RCC 7860 (cell line): ENCODE data around the gene SLC31A2.
"Not testable (repeated sequence)": the region's sequence is repeated elsewhere in the genome, so short reads cannot be mapped to it uniquely, and the experiment has no call there.

Source experiments
- DNase-seq: peaks from one replicate; pipeline ENCODE4 v3.0.0-alpha.2; 2015; ENCODE audit warnings: low spot score
- FAIRE-seq: peaks from 2 replicates; lab custom pipeline; 2012; peaks lifted over from hg19 to GRCh38; lab: Jason Lieb, UNC

The SLC31A2 gene, protein sequence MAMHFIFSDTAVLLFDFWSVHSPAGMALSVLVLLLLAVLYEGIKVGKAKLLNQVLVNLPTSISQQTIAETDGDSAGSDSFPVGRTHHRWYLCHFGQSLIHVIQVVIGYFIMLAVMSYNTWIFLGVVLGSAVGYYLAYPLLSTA

GRCh38 chr9:113150670-113151611 lies at the start of gene SLC31A2:
Gene SLC31A2, plus strand, starts transcription at chr9:113151007. Its CDS starts 68 bp downstream, at chr9:113151075.
- DNase-seq (peak; percentile 61), FAIRE-seq (no peak)

DNA sequence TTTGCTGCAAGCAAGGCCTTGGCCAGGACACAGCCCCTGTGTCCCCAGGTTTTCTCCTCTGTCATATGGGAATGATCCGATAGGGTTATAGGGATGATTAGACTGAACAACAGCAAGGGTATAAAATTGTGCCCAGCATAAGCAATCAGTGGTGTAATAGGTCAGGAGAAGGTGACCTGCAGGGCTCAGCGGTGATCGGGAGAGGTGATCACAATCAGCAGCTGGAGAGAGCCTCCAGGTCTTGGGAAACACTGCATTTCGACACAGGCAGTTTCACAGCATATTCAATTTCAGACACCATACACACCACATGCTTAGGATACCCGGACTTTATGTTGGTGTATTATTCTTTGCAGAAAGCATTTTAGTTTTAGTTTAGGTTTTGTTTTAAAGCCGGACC lies 45.5 kb upstream of the SLC31A2 start:
- DNase-seq, FAIRE-seq: not testable (repeated sequence)

DNA sequence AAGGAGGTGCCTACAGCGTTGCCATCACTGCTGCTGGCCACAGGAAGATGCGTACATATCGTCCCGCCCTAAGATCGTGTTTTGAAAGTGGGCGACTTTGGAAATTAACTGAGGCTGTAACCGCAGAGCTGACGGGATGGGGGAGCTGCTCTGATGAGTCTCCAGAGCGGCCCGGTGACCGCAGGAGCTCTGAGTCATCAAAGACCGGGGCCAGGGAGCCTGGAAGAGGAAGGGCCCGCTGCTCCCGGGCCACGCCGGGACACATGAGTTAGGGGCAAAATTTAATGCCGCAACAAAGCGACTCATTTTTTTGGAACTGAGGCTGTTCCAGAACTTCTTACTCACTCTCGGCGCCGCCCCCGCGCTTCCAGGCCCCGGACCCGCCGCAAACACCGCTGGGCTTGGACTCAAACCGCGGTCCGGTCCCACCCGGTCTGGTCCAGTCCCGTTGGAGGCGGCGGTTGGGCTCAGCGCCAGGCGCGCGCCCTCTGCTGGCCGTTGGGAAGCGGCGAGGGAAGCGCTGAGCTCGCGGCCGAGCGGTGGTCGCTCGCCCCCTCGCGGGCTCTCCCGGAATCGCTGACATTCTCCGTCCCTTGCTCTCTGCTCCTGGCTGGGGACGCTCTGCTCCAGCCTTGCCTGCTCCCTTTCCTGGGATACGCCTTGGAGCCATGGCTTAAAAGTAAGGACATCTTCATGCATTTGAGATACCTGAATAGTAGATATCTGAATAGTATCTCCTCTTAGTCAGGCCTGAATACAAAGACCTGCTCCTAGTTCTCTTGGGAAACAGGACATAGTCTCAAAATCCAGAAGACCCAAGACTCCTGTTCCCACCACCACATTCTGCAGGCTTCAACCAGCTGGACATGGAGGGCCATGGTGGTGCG lies 39.5 kb upstream of the SLC31A2 start:
- peak; percentile 92 for FAIRE-seq
- not testable (repeated sequence) for DNase-seq

DNA sequence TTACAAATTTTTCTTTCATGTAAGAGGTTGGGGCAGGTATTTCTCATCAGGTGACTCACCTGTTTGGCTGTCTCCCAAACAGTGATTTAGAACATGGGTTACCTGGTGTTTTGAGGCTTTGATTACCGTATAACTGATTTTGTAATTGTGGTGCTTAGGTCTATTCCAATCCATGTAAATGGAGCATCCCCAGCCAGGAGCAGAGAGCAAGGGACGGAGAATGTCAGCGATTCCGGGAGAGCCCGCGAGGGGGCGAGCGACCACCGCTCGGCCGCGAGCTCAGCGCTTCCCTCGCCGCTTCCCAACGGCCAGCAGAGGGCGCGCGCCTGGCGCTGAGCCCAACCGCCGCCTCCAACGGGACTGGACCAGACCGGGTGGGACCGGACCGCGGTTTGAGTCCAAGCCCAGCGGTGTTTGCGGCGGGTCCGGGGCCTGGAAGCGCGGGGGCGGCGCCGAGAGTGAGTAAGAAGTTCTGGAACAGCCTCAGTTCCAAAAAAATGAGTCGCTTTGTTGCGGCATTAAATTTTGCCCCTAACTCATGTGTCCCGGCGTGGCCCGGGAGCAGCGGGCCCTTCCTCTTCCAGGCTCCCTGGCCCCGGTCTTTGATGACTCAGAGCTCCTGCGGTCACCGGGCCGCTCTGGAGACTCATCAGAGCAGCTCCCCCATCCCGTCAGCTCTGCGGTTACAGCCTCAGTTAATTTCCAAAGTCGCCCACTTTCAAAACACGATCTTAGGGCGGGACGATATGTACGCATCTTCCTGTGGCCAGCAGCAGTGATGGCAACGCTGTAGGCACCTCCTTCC lies 37.9 kb upstream of the SLC31A2 start:
- DNase-seq (peak; percentile 30), FAIRE-seq (peak; percentile 93)

DNA sequence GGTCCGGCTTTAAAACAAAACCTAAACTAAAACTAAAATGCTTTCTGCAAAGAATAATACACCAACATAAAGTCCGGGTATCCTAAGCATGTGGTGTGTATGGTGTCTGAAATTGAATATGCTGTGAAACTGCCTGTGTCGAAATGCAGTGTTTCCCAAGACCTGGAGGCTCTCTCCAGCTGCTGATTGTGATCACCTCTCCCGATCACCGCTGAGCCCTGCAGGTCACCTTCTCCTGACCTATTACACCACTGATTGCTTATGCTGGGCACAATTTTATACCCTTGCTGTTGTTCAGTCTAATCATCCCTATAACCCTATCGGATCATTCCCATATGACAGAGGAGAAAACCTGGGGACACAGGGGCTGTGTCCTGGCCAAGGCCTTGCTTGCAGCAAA lies 32.0 kb upstream of the SLC31A2 start:
- FAIRE-seq, DNase-seq: not testable (repeated sequence)

- DNase-seq (no peak), FAIRE-seq (no peak)
These were observed 25.3 kb upstream of the SLC31A2 start for GRCh38 chr9:113125386-113126035.

DNA sequence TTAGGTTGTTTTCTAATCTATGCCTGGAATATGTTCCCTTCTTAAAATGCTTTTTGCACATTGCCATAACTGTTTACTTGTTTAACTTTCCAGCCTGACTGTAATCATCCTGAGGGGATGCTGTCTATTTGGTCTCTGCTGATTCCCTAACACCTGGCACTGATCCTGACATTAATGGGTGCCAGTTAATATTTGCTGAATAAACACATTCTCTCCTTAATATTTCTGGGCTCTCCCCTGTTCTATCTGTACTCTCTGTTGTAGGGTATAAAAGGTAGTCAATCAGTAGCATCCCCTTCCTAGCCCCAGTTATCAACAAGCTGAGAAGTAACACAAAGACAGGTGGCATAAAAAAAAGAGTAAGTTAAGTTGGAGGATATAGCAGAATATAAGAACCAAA lies 21.3 kb upstream of the SLC31A2 start:
- FAIRE-seq (no peak), DNase-seq (no peak)

GRCh38 chr9:113129884-113130283 lies 20.9 kb upstream of the SLC31A2 start:
- no peak for DNase-seq
- no peak for FAIRE-seq

- FAIRE-seq (no peak), DNase-seq (no peak)
These were observed 19.1 kb upstream of the SLC31A2 start for GRCh38 chr9:113131689-113132151.

- DNase-seq (no peak), FAIRE-seq (no peak)
These were observed 13.3 kb upstream of the SLC31A2 start for GRCh38 chr9:113137196-113138168.

DNA sequence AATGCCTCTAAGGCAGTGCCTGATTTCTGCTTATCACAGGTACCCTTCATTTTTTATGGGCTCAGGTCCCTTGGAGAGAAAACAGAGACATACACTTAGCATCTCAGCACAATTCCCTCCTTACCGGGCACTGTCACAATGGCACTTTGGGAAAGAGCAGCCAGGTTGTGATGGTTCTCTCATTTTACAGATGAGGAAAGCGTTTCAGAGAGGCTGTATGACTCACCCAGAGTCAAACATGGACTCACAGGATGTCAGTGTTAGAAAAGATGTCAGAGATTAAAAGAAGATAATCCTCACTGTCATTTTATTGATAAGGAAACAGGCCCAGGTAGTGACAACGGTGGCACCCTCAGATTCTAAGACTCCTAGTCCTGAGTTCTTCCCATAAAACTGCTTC lies 12.0 kb upstream of the SLC31A2 start:
- DNase-seq (no peak), FAIRE-seq (no peak)

DNA sequence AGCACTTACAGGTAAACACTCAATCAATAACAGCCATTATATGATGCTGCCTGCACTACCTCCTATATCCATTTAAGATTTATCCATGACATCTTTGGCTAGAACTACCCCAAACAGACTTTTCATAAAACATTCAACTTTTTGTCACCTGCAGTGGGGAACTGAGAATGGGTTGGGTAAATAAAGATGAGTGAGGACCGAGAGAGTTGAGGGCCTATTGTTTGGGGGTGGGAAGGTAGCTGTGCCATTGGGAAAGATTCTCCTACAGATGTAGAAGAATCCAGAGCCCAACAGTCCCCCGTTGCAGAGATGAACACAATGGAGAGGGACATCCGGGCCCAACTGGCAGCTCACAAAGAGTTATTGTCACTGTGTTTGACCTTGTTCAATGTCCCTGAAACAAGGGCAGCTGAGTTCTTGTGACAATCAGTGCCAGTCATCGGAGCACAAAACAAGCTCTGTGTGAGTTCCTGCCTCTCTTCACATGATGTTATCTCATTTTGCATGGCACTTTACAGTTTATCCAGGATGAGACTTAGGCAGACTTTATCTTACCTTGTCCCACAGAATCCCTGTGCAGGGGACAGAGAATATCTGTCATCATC lies 11.5 kb upstream of the SLC31A2 start:
- FAIRE-seq (no peak), DNase-seq (no peak)

- FAIRE-seq (no peak), DNase-seq (no peak)
These were observed 10.9 kb upstream of the SLC31A2 start for GRCh38 chr9:113139953-113140352.

DNA sequence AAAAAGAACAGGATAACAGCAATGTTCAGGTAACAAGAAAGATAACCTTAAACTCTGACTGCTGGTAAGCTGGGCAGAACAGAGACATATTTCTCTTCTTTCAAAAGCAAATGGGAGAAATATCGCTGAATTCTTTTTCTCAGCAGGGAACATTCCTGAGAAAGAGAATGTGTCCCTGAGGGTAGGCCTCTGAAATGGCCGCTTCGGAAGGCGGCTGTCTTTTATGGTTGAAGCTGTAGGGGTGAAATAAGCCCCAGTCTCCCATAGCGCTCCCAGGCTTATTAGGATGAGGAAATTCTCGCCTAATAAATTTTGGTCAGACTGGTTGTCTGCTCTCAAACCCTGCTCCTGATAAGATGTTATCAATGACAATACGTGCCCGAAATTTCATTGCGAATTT lies 9.9 kb upstream of the SLC31A2 start:
- not testable (repeated sequence) for FAIRE-seq, DNase-seq

DNA sequence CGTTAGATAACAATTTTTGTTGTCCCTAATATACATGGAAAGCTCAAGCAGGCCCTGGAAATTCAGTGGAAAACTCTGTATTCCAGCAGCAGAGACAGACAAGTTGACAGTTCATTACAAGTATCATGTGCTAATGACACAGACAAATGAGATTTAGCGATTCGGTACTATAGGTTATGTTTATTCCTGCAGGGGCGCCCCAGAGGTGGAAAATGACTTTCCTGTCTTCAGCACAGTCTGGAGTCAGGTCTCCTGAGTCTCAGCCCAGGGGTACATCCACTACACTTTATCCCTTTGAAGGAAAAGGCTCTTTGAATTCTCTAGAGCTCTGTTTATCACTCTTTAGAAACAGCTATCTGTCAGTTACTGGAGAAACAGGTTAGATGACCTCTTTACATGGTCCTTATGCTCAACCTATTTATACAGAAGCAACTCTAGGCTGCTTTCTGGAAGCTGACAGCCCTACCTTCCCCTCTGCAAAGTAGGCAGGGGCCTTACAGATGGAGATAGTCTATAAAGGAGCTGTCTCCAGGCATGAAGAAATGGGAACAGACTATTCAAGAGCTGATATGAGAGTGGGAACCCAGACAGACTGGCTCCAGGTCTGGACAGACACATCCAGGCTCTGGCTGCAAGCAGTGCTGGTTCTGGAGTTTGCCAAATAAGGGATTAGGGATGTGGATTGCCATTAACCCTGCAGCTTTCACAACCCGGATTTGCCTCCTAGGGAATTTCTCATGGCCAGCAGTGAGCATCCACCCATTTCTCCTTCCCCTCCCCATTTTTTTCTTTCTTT lies 7.2 kb upstream of the SLC31A2 start:
- DNase-seq, result no peak
- FAIRE-seq, result no peak

- DNase-seq (no peak), FAIRE-seq (no peak)
These were observed 2.5 kb upstream of the SLC31A2 start for GRCh38 chr9:113148372-113148705.

DNA sequence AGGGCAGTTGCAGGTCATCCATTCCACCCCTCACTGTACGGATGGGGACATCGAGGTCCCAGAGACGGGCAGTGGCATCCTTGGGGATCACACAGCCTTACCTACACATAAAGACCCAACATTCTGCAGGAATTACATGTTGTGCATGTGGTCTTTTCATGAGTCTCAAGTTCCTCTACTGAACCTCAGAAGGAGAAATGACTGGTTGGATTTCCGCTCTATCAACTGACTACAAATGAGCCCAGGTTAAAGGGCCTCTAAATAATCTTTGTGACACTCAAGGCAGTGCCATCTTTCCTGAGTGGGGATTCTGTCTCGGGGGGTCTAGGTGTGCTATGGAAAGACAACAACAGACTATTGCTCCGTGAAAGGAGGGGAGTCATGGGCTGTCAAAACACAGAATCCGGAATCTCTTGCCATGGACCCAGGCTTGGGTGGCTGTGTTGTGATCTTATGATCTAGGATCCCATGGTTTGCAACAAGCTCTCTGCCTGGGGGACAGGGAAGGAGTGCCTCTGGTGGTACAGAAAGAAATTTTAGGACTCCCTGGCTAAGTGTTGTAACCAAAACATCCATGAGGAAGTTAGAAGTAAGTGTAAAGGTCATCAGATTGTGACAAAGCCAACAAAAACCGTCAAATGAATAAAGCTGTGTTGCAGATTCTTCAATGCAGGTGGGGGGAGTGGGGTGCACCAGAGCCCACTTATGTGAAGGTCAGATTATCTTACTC lies 1.9 kb upstream of the SLC31A2 start:
- no peak for DNase-seq
- no peak for FAIRE-seq
